PFSK-1 (cell line): ENCODE results near the gene DNPEP.
A peak's percentile ranks its signal among the peaks of the same experiment; 100 is the strongest.

ENCODE experiments used
- FOXP2 ChIP-seq: optimal IDR thresholded peaks from 2 replicates; pipeline ENCODE3; 2011; ENCODE audit warnings: borderline replicate concordance, control low read depth, inconsistent platforms; ENCODE audit not compliant: insufficient read depth; ENCODE audit errors: extremely low read length, extremely low read depth
- POLR2AphosphoS5 ChIP-seq: IDR thresholded peaks from 2 replicates; pipeline ENCODE4 v1.6.1; 2012; ENCODE audit warnings: low read depth, mild to moderate bottlenecking, control low read depth, low read length, moderate library complexity
- REST ChIP-seq, 2 experiments: IDR thresholded peaks; 2 replicates each; pipeline versions ENCODE4 v1.6.1 to v1.8.0; 2011 to 2012; ENCODE audit warnings: low read depth in 2 of 2, low read length in 2 of 2, control low read depth in 1 of 2, inconsistent platforms in 1 of 2, mild to moderate bottlenecking in 1 of 2, moderate library complexity in 1 of 2; ENCODE audit not compliant: insufficient read depth in 1 of 2
- SIN3A ChIP-seq: IDR thresholded peaks from 2 replicates; pipeline ENCODE4 v1.6.1; 2012; ENCODE audit warnings: mild to moderate bottlenecking, low read length, moderate library complexity, borderline replicate concordance; ENCODE audit not compliant: insufficient read depth
- TAF1 ChIP-seq: IDR thresholded peaks from 2 replicates; pipeline ENCODE4 v1.6.1; 2012; ENCODE audit warnings: low read length, control low read depth, borderline replicate concordance; ENCODE audit not compliant: insufficient read depth

DNPEP gene

DNA sequence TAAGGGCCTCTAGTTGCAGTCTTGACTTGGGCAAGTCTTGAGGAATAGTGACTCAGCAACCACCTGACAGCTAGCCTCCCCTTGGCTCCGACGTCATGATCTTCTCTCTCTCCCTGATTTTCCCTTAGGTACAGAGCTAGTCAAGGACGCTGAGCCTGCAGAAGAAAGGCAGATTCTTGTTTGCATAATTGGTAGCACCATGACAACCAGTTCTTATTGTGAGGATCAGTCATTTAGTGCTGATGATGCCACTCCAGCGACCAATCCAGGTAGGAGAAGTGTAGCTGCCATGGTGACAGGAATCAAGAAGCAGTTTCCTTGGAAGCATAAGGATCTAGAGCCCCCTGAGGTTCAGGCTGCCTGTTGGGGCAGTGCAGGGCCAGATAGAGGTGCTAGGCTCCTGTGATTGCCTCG, 52.3 kb downstream of the DNPEP start:
- TF ChIP-seq SIN3A (no peak), TAF1 (no peak), REST (IDR thresholded peaks at IDR 0.05; ENCODE audit: insufficient read depth in 1 of 2, low read depth in 2 of 2, low read length in 2 of 2) (no peak), POLR2AphosphoS5 (no peak), FOXP2 (no peak)

DNA sequence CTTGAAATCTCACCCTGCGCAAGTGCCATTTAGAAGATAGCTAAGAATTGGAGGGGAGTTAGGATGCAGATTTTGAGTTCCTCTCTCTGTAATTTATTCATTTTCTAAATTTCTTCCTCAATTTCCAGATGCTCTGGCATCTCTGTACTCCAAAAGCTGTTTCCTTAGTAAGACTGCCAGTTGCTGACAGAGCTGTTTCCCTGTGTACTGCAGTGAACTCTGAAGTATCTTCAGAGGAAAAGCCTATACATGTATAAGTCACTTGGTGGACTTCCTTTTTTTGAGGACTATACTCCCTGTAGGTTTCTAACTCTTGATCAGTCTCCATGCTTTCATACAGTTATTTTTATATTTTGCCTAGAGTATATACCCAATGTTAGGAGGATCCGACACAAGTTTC, 53.6 kb downstream of the DNPEP start:
- TF ChIP-seq TAF1 = no peak
- no peak for TF ChIP-seq SIN3A
- TF ChIP-seq FOXP2 = no peak
- TF ChIP-seq POLR2AphosphoS5 = no peak
- TF ChIP-seq REST (IDR thresholded peaks at IDR 0.05; ENCODE audit: insufficient read depth in 1 of 2, low read depth in 2 of 2, low read length in 2 of 2) = no peak

- TF ChIP-seq REST (IDR thresholded peaks at IDR 0.05; ENCODE audit: insufficient read depth in 1 of 2, low read depth in 2 of 2, low read length in 2 of 2) (no peak), TAF1 (no peak), POLR2AphosphoS5 (no peak), SIN3A (no peak), FOXP2 (no peak)
Measured at GRCh38 chr2:219332542-219332941, 55.2 kb downstream of the DNPEP start, which contains the start of gene RESP18. TSS of gene RESP18 (minus strand) at chr2:219332744.

- no peak for TF ChIP-seq POLR2AphosphoS5
- peak; percentile 96 to 98 for TF ChIP-seq REST (IDR thresholded peaks at IDR 0.05; ENCODE audit: insufficient read depth in 1 of 2, low read depth in 2 of 2, low read length in 2 of 2)
Measured at GRCh38 chr2:219331560-219332213, 56.0 kb downstream of the DNPEP start.

GRCh38 chr2:219327719-219328118, 60.0 kb downstream of the DNPEP start:
- TF ChIP-seq FOXP2 (no peak), TAF1 (no peak), SIN3A (no peak), REST (IDR thresholded peaks at IDR 0.05; ENCODE audit: insufficient read depth in 1 of 2, low read depth in 2 of 2, low read length in 2 of 2) (no peak), POLR2AphosphoS5 (no peak)
